SK-N-SH (cell line): ENCODE data around the gene OTOS. TPM values are rescaled to one million over a fixed set of nuclear protein-coding genes. Genes with fewer than 3 reads are reported as not detected.

Experiments
- CTCF ChIA-PET: fragments of 300-600, 350-600 bp; formaldehyde crosslinking; extraction: SDS; loops from one replicate; lab custom pipeline; 2021; lab: Yijun Ruan, JAX
- POLR2A ChIA-PET: fragments of 350-600 bp; sonication (Branson Sonifier 250); formaldehyde crosslinking; extraction: SDS; loops from one replicate; lab custom pipeline; 2020; ENCODE audit warnings: antibody characterized with exemption, inconsistent platforms; lab: Yijun Ruan, JAX
- DNase-seq: peaks from one replicate; pipeline ENCODE4 v3.0.0; 2012
- H2AFZ ChIP-seq: fragments of 200-600 bp; sonication (generic); 2 replicates; pipeline ENCODE4 v1.8.1; 2016; ENCODE audit warnings: antibody characterized with exemption, mild to moderate bottlenecking, low read depth
- H3F3A ChIP-seq: fragments of 200-600 bp; sonication (generic); replicated peaks from 2 replicates; pipeline ENCODE3; 2016; ENCODE audit warnings: antibody characterized with exemption, mild to moderate bottlenecking; ENCODE audit not compliant: insufficient read depth
- H3K27ac ChIP-seq, 2 experiments: fragments of 200-500 bp in 1 of 2; fragments of 200-600 bp in 1 of 2; sonication (Bioruptor generic) in 1 of 2; sonication (generic), shearing (Covaris generic) in 1 of 2; 2 replicates each; pipeline versions ENCODE4 v1.5.1 to v1.6.1; 2014 to 2016; ENCODE audit warnings: low read depth in 2 of 2, inconsistent platforms in 1 of 2, low read length in 1 of 2, mild to moderate bottlenecking in 1 of 2, mixed read lengths in 1 of 2
- H3K27me3 ChIP-seq: fragments of 200-600 bp; sonication (generic), shearing (Covaris generic); 2 replicates; pipeline ENCODE4 v1.6.1; 2016; ENCODE audit warnings: mixed run types; ENCODE audit not compliant: insufficient read depth
- H3K36me3 ChIP-seq, 2 experiments: fragments of 200-500 bp in 1 of 2; fragments of 200-600 bp in 1 of 2; sonication (Bioruptor generic) in 1 of 2; sonication (generic) in 1 of 2; replicated peaks in 1 of 2; 2 replicates each; pipeline versions ENCODE3 to v1.5.1; 2014 to 2016; ENCODE audit warnings: low read length in 1 of 2, mild to moderate bottlenecking in 1 of 2; ENCODE audit not compliant: insufficient read depth in 2 of 2, control insufficient read depth in 1 of 2
- H3K4me1 ChIP-seq, 2 experiments: fragments of 200-500 bp in 1 of 2; fragments of 200-600 bp in 1 of 2; sonication (Bioruptor generic) in 1 of 2; sonication (generic), shearing (Covaris generic) in 1 of 2; 2 replicates each; pipeline versions ENCODE4 v1.5.1 to v1.6.1; 2014 to 2016; ENCODE audit warnings: low read depth in 1 of 2, low read length in 1 of 2, mixed run types in 1 of 2; ENCODE audit not compliant: insufficient read depth in 2 of 2, control insufficient read depth in 1 of 2
- H3K4me2 ChIP-seq: fragments of 200-600 bp; sonication (generic), shearing (Covaris generic); 2 replicates; pipeline ENCODE4 v1.6.1; 2017; ENCODE audit warnings: mixed run types
- H3K4me3 ChIP-seq, 2 experiments: fragments of 200-500 bp in 1 of 2; fragments of 200-600 bp in 1 of 2; sonication (Bioruptor generic) in 1 of 2; sonication (generic), shearing (Covaris generic) in 1 of 2; 2 replicates each; pipeline versions ENCODE4 v1.5.1 to v1.8.1; 2014 to 2016; ENCODE audit warnings: low read depth in 2 of 2, inconsistent platforms in 1 of 2, low read length in 1 of 2, mild to moderate bottlenecking in 1 of 2, mixed read lengths in 1 of 2, moderate library complexity in 1 of 2
- H3K79me2 ChIP-seq: fragments of 200-600 bp; sonication (generic); 2 replicates; pipeline ENCODE4 v1.8.1; 2017; ENCODE audit warnings: mild to moderate bottlenecking; ENCODE audit not compliant: insufficient read depth
- H3K9ac ChIP-seq: fragments of 200-600 bp; sonication (generic); 2 replicates; pipeline ENCODE4 v1.6.1; 2017; ENCODE audit warnings: mixed run types
- H3K9me2 ChIP-seq: fragments of 200-600 bp; sonication (generic); 2 replicates; pipeline ENCODE4 v1.6.1; 2017; ENCODE audit warnings: mixed run types
- H3K9me3 ChIP-seq: fragments of 200-600 bp; sonication (generic); 2 replicates; pipeline ENCODE4 v1.6.1; 2017; ENCODE audit warnings: mixed run types, mild to moderate bottlenecking, moderate library complexity
- H4K20me1 ChIP-seq: fragments of 200-600 bp; sonication (generic); 2 replicates; pipeline ENCODE4 v1.6.1; 2017; ENCODE audit warnings: mild to moderate bottlenecking, mixed run types; ENCODE audit not compliant: insufficient read depth
- GABPA ChIP-seq: IDR thresholded peaks from 2 replicates; pipeline ENCODE4 v1.4.0; 2012; ENCODE audit warnings: low read depth, mild to moderate bottlenecking
- IRF3 ChIP-seq: fragments of 150-350 bp; IDR thresholded peaks from 2 replicates; pipeline ENCODE4 v1.6.1; 2016; ENCODE audit warnings: mild to moderate bottlenecking, low read depth, low read length
- NFIC ChIP-seq: IDR thresholded peaks from 2 replicates; pipeline ENCODE4 v1.4.0; 2012; ENCODE audit warnings: borderline replicate concordance
- RXRA ChIP-seq: IDR thresholded peaks from 2 replicates; pipeline ENCODE4 v1.4.0; 2012; ENCODE audit warnings: low read depth, mild to moderate bottlenecking, borderline replicate concordance
- TEAD4 ChIP-seq: IDR thresholded peaks from 2 replicates; pipeline ENCODE4 v1.4.0; 2012; ENCODE audit warnings: mild to moderate bottlenecking, borderline replicate concordance; ENCODE audit not compliant: insufficient read depth
- YY1 ChIP-seq: IDR thresholded peaks from 2 replicates; pipeline ENCODE4 v1.4.0; 2012; ENCODE audit warnings: low read depth, mild to moderate bottlenecking
- ZBTB33 ChIP-seq: IDR thresholded peaks from 2 replicates; pipeline ENCODE4 v1.4.0; 2012; ENCODE audit warnings: low read depth, borderline replicate concordance
- WGBS: methylation state at CpG from one replicate; pipeline ENCODE4 v1.1.6; 2017; ENCODE audit warnings: low lambda C conversion rate; 5-methylcytosine and 5-hydroxymethylcytosine counted together
- polyA plus RNA-seq, 3 experiments: library from polyadenylated mRNA; depleted of rRNA; stranded (reverse); fragments of >200 nt; gene quantifications; 2 replicates each; pipeline ENCODE4 v1.2.3, GENCODE V29; 2012

OTOS gene
- polyA plus RNA-seq, 1 of the 3 experiments (the other 2 are of a cell fraction) = not detected

- ChIA-PET CTCF (interaction anchor here (1.6 kb wide), 1 partner anchor 18 kb away, joined by 4 read pairs; no protein-coding TSS in a partner anchor), POLR2A (no interaction called here)
- peaks cover 0 to 26% of the 10 kb centered on the region in 2 experiments for H3K36me3 ChIP-seq
- no peaks in the 10 kb centered on the region for H3K9me3 ChIP-seq
- no peaks in the 10 kb centered on the region for H4K20me1 ChIP-seq
- no peaks in the 10 kb centered on the region for H3K4me1 ChIP-seq
- no peak overlapping the region for H3K27ac ChIP-seq
- H3F3A ChIP-seq = no peaks in the 10 kb centered on the region
- H3K9ac ChIP-seq = no peak overlapping the region
- no peak overlapping the region for H3K4me2 ChIP-seq
- no peak overlapping the region for H2AFZ ChIP-seq
- TF ChIP-seq GABPA = no peak
- TF ChIP-seq NFIC = no peak
- no peak for TF ChIP-seq YY1
- no peak for TF ChIP-seq IRF3
- no peak for TF ChIP-seq ZBTB33
- TF ChIP-seq TEAD4 = no peak
- H3K4me3 ChIP-seq = no peak overlapping the region
- WGBS = 84% methylated on average over 5 of the region's 8 CpGs
- DNase-seq = no peak
- H3K9me2 ChIP-seq = no peaks in the 10 kb centered on the region
- no peaks in the 10 kb centered on the region for H3K27me3 ChIP-seq
- no peaks in the 10 kb centered on the region for H3K79me2 ChIP-seq
These were observed 15.8 kb downstream of the OTOS start for GRCh38 chr2:240124651-240125030.

- H3K27me3 ChIP-seq = no peaks in the 10 kb centered on the region
- H3K9me2 ChIP-seq = no peaks in the 10 kb centered on the region
- H3K4me3 ChIP-seq = no peak overlapping the region
- H3K36me3 ChIP-seq = peaks cover 0 to 23% of the 10 kb centered on the region in 2 experiments
- no peak overlapping the region for H3K9ac ChIP-seq
- ChIA-PET POLR2A (no interaction called here), CTCF (interaction anchor here (1.6 kb wide), 1 partner anchor 19 kb away, joined by 4 read pairs; no protein-coding TSS in a partner anchor)
- H3K27ac ChIP-seq = no peak overlapping the region
- H3K9me3 ChIP-seq = no peaks in the 10 kb centered on the region
- no peak overlapping the region for H2AFZ ChIP-seq
- TF ChIP-seq RXRA = no peak
- no peak for TF ChIP-seq IRF3
- peak; percentile 9 for DNase-seq
- no peaks in the 10 kb centered on the region for H3K79me2 ChIP-seq
- H3K4me2 ChIP-seq = no peak overlapping the region
- 83% methylated on average over 21 of the region's 24 CpGs for WGBS
- no peaks in the 10 kb centered on the region for H3F3A ChIP-seq
- H3K4me1 ChIP-seq = no peaks in the 10 kb centered on the region
- no peaks in the 10 kb centered on the region for H4K20me1 ChIP-seq
These were observed 16.4 kb downstream of the OTOS start for GRCh38 chr2:240123821-240124650.
